HG02885 (cell line): ENCODE results near the gene ARHGEF1.

Source experiments
- ATAC-seq: cut with Tn5 transposase; IDR thresholded peaks from one replicate; pipeline ENCODE4 v1.9.1; 2021; ENCODE audit warnings: mild to moderate bottlenecking; ENCODE audit not compliant: unreplicated experiment, poor library complexity

The ARHGEF1 gene, protein sequence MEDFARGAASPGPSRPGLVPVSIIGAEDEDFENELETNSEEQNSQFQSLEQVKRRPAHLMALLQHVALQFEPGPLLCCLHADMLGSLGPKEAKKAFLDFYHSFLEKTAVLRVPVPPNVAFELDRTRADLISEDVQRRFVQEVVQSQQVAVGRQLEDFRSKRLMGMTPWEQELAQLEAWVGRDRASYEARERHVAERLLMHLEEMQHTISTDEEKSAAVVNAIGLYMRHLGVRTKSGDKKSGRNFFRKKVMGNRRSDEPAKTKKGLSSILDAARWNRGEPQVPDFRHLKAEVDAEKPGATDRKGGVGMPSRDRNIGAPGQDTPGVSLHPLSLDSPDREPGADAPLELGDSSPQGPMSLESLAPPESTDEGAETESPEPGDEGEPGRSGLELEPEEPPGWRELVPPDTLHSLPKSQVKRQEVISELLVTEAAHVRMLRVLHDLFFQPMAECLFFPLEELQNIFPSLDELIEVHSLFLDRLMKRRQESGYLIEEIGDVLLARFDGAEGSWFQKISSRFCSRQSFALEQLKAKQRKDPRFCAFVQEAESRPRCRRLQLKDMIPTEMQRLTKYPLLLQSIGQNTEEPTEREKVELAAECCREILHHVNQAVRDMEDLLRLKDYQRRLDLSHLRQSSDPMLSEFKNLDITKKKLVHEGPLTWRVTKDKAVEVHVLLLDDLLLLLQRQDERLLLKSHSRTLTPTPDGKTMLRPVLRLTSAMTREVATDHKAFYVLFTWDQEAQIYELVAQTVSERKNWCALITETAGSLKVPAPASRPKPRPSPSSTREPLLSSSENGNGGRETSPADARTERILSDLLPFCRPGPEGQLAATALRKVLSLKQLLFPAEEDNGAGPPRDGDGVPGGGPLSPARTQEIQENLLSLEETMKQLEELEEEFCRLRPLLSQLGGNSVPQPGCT

GRCh38 chr19:41882568-41883462 is at the start of gene ARHGEF1:
TSS of gene ARHGEF1 (plus strand) at chr19:41883184. CDS start at chr19:41888083, 4,899 bp downstream.
- no peak for ATAC-seq

- no peak for ATAC-seq
Observed at GRCh38 chr19:41837981-41838708, 44.8 kb upstream of the ARHGEF1 start.

GRCh38 chr19:41839211-41839610 is 43.8 kb upstream of the ARHGEF1 start:
- no peak for ATAC-seq

DNA sequence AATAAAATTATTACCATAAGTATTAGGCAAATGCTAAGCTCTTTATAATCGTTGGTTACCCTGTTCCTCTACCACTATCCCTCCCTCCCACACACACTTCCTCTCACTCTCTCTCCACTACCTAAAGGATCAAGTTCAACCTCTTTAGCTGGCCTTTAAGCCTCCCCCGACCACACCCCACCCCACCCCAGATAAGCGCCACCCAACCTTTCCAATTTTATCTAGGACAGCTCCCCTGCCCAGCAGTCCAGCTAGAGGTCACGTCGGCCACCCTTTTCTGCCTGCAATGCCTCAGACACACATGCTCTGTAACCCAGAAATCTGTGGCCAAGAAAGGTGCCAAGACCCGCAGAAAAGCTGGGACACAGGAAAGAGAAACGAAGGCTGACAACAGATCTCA is 39.6 kb upstream of the ARHGEF1 start:
- no peak for ATAC-seq

DNA sequence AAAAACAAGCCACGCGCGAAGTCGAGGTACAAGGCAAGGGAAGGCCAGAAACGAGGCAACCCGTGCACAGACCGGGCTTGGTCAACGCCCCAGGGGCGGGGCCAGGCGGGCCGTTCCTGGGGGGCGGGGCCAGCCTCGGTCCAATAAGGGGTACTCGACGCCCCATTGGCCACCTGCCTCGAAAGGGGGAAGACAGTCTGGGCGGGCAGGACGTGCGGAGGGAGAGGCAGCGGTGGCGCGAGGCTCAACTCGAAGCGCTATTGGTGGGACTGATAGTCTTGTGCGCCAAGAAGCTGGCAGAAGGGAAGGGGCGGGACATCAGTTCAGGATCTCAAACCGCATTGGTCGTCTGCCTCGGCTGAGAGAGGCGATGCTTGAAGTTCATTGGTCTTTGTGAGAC is 38.4 kb upstream of the ARHGEF1 start, which contains the start of gene LYPD4:
Gene LYPD4, minus strand, starts transcription at position 83 of the 400 bp plus-strand sequence. CDS start 5,398 bp downstream, outside the sequence.
- ATAC-seq = no peak

DNA sequence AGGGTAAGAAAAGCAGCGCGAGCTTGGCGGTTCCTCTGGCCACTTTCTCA is 38.2 kb upstream of the ARHGEF1 start, which contains the start of gene DMRTC2:
Gene DMRTC2, plus strand, starts transcription at position 42 of the 50 bp plus-strand sequence. CDS start 2,387 bp downstream, outside the sequence.
- ATAC-seq = no peak

GRCh38 chr19:41845051-41845590 is 37.9 kb upstream of the ARHGEF1 start:
- ATAC-seq = no peak

DNA sequence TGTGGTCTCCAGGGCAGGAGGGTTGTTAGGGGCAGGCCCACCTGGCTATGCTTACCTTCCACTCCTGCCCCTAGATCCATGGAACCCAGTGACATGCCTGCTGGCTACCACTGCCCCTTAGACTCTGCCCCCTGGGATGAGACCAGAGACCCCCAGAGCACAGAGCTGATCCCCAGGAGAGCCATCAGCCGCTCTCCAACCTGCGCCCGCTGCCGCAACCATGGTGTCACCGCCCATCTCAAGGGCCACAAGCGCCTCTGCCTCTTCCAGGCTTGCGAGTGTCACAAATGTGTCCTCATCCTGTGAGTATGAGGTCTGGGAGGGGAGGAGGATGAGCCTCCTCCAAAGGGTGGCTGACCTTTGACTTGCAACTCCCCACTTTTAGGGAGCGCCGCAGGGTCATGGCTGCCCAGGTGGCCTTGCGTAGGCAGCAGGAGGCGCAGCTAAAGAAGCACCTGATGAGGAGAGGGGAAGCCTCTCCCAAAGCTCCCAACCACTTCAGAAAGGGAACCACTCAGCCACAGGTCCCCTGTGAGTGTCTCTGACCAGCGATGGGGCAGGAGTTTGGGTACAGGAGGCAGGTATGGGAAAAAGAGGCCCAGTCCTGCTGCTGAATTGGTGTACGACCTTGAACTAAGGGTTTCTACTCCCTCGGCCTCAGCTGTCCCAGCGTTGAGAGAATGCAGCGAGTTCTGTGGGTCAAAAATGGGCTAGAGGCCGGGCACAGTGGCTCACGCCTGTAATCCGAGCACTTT is 35.5 kb upstream of the ARHGEF1 start:
- no peak for ATAC-seq

GRCh38 chr19:41848666-41849065 is 34.3 kb upstream of the ARHGEF1 start:
- ATAC-seq = no peak

- ATAC-seq = no peak
Observed at GRCh38 chr19:41849067-41849466, 33.9 kb upstream of the ARHGEF1 start.

- no peak for ATAC-seq
Observed at GRCh38 chr19:41850381-41850780, 32.6 kb upstream of the ARHGEF1 start.

GRCh38 chr19:41851456-41851855 is 31.5 kb upstream of the ARHGEF1 start:
- no peak for ATAC-seq

DNA sequence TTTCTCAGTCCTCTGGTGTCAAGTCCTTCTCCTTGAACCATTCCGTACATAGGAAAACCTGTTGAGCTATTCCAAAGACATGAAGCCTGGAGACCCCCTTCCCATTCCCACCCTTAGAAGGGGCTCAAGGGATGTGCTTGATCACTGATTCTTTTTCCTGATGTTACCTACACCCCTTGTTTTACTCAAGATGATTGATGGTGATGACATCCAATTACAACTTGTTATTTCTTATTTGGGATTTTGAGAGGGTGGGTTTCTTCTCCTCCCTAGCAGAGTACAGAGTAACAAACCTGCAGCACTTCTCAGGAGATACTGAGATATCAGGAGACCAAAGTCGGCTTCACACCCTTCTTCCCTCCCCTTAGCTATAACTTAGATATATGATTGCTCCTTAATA is 29.6 kb upstream of the ARHGEF1 start:
- no peak for ATAC-seq

- no peak for ATAC-seq
Observed at GRCh38 chr19:41853768-41854167, 29.2 kb upstream of the ARHGEF1 start.

DNA sequence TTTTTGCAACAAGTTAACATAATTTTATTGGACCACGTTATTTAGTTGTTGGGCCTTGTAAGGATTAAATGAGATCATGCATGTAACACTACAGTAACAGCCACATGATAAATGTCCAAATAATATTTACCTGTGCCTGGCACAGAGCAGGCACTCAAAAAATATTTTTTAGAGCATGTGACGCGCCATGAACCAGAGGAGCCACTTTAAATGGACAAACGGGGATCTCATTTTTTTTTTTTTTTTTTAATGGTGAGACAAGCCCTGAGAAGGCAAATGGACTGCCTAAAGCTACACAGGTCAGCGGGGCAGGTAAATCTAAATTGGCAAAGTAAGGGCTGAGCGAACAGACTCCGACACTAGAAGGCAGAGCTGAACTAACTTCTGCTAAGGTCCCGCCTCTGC is 23.8 kb upstream of the ARHGEF1 start:
- no peak for ATAC-seq

- peak; percentile 82 for ATAC-seq
Observed at GRCh38 chr19:41859618-41860418, 23.2 kb upstream of the ARHGEF1 start, which contains the start of gene RPS19. TSS of gene RPS19 (plus strand) at chr19:41860255. CDS start at chr19:41860775, 520 bp downstream.

DNA sequence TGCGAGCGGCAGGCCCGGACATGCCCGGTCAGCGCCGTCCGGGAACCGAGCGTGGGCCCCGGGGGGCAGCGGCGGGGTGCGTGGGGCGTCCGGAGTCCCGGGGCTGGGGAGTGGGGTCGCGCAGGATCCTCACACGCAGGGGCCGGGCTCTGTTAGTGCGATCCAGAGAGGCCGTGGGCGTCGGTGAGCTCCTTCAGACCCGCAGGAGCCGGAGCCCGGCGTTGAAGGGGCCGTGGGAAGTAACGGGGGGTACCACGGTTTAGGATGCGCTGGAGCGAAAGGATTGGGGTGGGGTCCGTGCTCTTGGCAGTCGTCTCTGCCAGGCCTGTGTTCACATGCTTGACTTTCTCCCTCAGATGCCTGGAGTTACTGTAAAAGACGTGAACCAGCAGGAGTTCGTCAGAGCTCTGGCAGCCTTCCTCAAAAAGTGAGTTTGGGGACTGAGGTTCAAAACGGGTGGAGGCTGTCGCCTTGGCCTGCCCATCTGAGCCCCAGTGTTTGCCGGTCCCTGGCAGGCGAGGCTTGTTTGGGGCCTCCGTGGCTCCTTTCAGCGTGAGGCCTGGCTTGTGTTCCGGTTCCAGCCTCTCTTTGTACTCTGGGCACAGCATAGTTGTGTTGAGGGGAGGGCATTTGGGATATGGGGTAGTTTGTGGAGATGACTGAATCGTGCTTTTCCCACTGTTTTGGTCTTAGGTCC is 22.4 kb upstream of the ARHGEF1 start:
- no peak for ATAC-seq
